OCI-LY7 (cell line): Measurements from ENCODE around the gene APCDD1L.

Experiments
- CTCF ChIP-seq: fragments of 200-600 bp; sonication (generic); conservative IDR thresholded peaks from 2 replicates; pipeline ENCODE4 v1.5.1; 2014; ENCODE audit warnings: mild to moderate bottlenecking, antibody characterized with exemption, low read length, moderate library complexity, mixed read lengths
- EZH2phosphoT487 ChIP-seq: fragments of 200-600 bp; sonication (generic); IDR thresholded peaks from 2 replicates; pipeline ENCODE4 v1.6.1; 2018; ENCODE audit warnings: low read depth, borderline replicate concordance, mild to moderate bottlenecking, mixed run types, antibody characterized with exemption, low read length, moderate library complexity, mixed read lengths

- TF ChIP-seq CTCF, result no peak
- TF ChIP-seq EZH2phosphoT487, result no peak
These were observed 19.4 kb downstream of the APCDD1L start for GRCh38 chr20:58495623-58496428.
